Panc1 (cell line): ENCODE data around the gene TP63.

Experiments used
- CTCF ChIP-seq: fragments of 450-650 bp; IDR thresholded peaks from 2 replicates; pipeline ENCODE4 v1.5.1; 2017; ENCODE audit warnings: mild to moderate bottlenecking
- POLR2AphosphoS5 ChIP-seq: IDR thresholded peaks from 2 replicates; pipeline ENCODE4 v1.6.1; 2012; ENCODE audit warnings: mild to moderate bottlenecking, low read depth, low read length, moderate library complexity
- SIN3A ChIP-seq: IDR thresholded peaks from 2 replicates; pipeline ENCODE4 v1.6.1; 2012; ENCODE audit warnings: low read depth, mild to moderate bottlenecking, low read length, moderate library complexity, borderline replicate concordance; ENCODE audit not compliant: insufficient read depth

- TF ChIP-seq POLR2AphosphoS5, result no peak
- TF ChIP-seq CTCF, result no peak
- TF ChIP-seq SIN3A, result no peak
These were observed 9.1 kb upstream of the TP63 start for GRCh38 chr3:189621948-189622603.
